ENCODE data around the gene BRCA2.

Gene BRCA2

DNA sequence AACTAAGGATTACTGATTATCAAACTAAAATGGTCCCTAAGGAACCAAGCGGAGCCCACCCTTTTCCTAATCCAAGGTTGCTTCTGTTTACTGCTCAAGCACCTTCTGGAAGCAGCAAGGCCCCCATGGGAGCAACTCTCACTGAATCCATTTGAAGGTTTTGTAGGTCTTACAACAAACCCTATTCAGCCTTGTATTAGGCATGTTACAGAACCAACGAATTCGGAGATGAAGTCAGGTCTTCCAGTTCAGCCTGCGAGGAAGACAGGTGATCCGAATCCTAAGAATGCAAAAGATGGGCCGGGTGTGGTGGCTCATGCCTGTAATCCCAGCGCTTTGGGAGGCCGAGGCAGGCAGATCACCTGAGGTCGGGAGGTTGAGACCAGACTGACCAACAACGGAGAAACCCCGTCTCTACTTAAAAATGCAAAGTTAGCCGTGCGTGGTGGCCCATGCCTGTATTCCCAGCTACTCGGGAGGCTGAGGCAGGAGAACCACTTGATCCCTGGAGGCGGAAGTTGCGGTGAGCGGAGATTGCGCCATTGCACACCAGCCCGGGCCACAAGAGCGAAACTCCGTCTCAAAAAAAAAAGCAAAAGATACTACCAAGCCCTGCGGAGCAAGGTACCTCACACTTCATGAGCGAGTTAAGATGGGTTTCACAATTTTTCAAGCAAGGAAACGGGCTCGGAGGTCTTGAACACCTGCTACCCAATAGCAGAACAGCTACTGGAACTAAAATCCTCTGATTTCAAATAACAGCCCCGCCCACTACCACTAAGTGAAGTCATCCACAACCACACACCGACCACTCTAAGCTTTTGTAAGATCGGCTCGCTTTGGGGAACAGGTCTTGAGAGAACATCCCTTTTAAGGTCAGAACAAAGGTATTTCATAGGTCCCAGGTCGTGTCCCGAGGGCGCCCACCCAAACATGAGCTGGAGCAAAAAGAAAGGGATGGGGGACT lies 754 bp upstream of the BRCA2 start:
- no peak for TF ChIP-seq CTCF (conservative IDR thresholded peaks at IDR 0.05)
- TF ChIP-seq ZFX (IDR thresholded peaks at IDR 0.05): no peak
- H3K27ac ChIP-seq: peak overlapping the region; percentile 89

- no peak for TF ChIP-seq CTCF (conservative IDR thresholded peaks at IDR 0.05)
- no peak for TF ChIP-seq ZFX (IDR thresholded peaks at IDR 0.05)
- H3K27ac ChIP-seq: peak overlapping the region; percentile 89
Measured at GRCh38 chr13:32316028-32316339, 676 bp downstream of the BRCA2 start.

GRCh38 chr13:32316501-32316900 lies 1.2 kb downstream of the BRCA2 start:
- H3K27ac ChIP-seq: peak overlapping the region; percentile 89; the same call in 1 of the 2 replicates
- TF ChIP-seq ZFX (IDR thresholded peaks at IDR 0.05): no peak
- TF ChIP-seq CTCF (conservative IDR thresholded peaks at IDR 0.05): no peak

DNA sequence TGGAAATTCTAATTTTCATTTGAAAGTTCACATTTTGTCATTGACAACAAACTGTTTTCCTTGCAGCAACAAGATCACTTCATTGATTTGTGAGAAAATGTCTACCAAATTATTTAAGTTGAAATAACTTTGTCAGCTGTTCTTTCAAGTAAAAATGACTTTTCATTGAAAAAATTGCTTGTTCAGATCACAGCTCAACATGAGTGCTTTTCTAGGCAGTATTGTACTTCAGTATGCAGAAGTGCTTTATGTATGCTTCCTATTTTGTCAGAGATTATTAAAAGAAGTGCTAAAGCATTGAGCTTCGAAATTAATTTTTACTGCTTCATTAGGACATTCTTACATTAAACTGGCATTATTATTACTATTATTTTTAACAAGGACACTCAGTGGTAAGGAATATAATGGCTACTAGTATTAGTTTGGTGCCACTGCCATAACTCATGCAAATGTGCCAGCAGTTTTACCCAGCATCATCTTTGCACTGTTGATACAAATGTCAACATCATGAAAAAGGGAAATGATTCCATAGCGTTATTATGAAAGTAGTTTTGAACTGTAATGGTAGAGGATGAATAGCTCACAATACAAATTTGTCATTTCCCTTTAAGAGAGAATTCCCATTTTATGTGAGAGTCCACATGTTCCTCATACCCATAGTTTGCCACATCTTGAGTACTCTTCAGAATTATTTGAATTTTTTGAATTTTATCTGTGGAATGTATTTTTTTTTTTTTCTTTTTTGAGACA lies 2.6 kb downstream of the BRCA2 start:
- H3K27ac ChIP-seq: no peak overlapping the region
- TF ChIP-seq ZFX (IDR thresholded peaks at IDR 0.05): no peak
- no peak for TF ChIP-seq CTCF (conservative IDR thresholded peaks at IDR 0.05)

DNA sequence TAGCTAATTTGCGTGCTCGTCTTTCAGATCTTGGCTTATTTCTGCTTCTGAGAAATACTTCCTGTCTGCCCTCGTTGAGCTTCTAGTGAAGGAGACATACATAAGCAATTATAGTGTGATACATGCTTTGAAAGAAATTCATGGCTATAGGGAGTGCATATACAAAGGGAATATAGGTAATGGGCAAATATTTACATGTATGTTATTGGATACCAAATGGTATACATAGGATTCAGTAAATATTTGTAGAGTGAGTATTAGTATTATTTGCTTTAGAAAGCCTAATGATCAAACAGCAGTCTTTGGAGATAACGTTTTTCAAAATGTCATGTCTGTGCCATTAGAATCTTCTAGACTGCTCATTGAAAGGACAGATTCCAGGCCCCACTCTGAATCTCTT lies 5.2 kb downstream of the BRCA2 start:
- H3K27ac ChIP-seq: no peak overlapping the region
- TF ChIP-seq CTCF (conservative IDR thresholded peaks at IDR 0.05) (no peak), ZFX (IDR thresholded peaks at IDR 0.05) (no peak)

DNA sequence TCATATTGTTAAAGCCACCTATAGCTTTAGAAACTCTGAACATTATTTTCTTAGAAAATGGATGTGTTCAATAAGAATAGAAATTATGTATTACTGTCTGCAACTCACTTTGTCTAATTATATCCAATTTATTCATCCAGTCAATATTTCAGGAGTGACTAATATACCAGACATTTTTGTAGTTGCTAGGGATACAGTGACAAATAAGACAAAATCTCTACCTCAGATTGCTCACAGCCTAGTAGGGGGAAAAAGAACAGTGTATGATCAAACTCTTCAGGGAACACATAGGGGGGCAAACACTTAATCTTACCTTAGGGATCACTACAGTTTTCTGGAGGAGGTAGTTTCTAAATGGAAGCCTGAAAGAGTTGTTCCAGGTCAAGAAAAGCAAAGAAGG lies 8.6 kb downstream of the BRCA2 start:
- H3K27ac ChIP-seq: no peak overlapping the region

More for the DNA sequence above, 8.6 kb downstream of the BRCA2 start:
- TF ChIP-seq CTCF (conservative IDR thresholded peaks at IDR 0.05) (no peak), ZFX (IDR thresholded peaks at IDR 0.05) (no peak)
